22Rv1 (cell line): Measurements from ENCODE around the gene ITPRIP.

Source experiments
- ZFX ChIP-seq: fragments of 450-650 bp; IDR thresholded peaks from 2 replicates; pipeline ENCODE4 v1.6.1; 2017; ENCODE audit warnings: antibody characterized with exemption, borderline replicate concordance
- TF ChIP-seq, protein P1 (sequence below): fragments of 450-650 bp; IDR thresholded peaks from 2 replicates; pipeline ENCODE4 v1.5.1; 2017; ENCODE audit warnings: mild to moderate bottlenecking

DNA sequence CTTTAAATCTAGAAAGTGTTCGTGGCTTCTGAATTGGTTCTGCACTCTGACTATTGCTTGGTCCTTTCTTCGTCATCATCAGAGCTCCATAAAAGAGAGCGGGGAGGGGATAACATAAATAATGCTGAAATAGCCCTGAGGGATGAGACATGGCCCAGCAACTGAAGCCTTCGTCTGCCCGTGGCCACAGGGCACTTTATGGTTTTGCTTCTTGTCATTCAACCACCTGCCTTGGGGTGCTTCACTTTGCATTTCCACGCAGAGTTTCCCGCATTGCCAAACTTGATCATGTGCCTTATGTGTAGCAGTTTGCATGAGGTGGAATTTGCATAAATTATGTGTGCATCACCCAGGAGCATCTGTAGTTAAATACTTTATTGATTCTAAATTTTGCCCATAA is 53.4 kb downstream of the ITPRIP start:
- TF ChIP-seq, protein P1, sequence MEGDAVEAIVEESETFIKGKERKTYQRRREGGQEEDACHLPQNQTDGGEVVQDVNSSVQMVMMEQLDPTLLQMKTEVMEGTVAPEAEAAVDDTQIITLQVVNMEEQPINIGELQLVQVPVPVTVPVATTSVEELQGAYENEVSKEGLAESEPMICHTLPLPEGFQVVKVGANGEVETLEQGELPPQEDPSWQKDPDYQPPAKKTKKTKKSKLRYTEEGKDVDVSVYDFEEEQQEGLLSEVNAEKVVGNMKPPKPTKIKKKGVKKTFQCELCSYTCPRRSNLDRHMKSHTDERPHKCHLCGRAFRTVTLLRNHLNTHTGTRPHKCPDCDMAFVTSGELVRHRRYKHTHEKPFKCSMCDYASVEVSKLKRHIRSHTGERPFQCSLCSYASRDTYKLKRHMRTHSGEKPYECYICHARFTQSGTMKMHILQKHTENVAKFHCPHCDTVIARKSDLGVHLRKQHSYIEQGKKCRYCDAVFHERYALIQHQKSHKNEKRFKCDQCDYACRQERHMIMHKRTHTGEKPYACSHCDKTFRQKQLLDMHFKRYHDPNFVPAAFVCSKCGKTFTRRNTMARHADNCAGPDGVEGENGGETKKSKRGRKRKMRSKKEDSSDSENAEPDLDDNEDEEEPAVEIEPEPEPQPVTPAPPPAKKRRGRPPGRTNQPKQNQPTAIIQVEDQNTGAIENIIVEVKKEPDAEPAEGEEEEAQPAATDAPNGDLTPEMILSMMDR: no peak
- TF ChIP-seq ZFX: no peak
